Measurements from ENCODE around the gene KCNN1. TPM values are rescaled to one million over a fixed set of nuclear protein-coding genes. Genes with fewer than 3 reads are reported as not detected.
A peak's percentile ranks its signal among the peaks of the same experiment; 100 is the strongest.

Gene KCNN1
- total and polyA plus RNA-seq, 9 of the 15 experiments (the other 6 are each of a cell fraction or from before 2014, with no cell fraction given), result 0.01 to 6.2 (median 0.72) TPM

DNA sequence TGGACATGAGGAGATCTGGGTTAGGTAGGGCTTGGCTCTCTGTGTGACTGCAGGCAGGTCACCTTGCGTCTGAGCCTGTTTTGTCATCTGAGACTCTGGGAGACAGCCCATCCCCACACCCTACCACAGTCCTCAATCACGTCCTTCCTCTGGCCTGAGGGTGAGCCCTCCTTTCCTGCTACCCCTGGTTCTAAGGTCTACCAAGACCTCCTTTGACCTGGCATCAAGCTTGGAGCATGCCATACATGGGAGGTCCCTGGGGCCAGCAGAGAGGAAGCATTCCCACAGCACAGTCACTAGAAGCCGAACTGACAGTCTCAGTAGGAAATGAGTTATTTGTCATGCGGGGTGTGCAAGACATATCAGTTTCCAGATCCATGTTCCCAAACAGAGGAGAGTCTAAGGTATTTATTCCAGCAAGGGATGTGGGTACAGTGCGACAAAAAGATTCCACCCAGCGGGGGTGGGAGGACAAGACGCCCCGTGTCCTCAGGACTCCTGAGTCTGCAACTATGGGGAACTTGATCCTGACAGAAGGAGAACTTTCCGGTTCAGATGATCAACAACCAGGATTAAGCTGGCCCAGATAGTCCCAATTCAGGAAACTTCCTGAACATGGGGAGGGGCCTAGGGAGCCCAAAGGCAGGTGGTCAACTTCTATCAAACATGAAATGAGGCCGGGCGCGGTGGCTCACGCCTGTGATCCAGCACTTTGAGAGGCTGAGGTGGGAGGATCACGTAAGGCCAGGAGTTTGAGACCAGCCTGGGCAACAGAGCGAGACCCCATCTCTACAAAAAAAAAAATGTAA lies 50.6 kb downstream of the KCNN1 start:
- H2AFZ ChIP-seq (ENCODE audit: low read depth, low read length), result 0 out of 2 replicates have a peak overlapping the region, but pooled peaks have one; percentile 11
- no peak overlapping the region for H3K4me3 ChIP-seq
- H3K79me2 ChIP-seq (ENCODE audit: control insufficient read depth, insufficient read depth, low read length), result peaks cover 4% of the 10 kb centered on the region
- peak overlapping the region in 1 of 2 experiments; percentile 51; a peak in 2 of 4 replicates for H3K9ac ChIP-seq (ENCODE audit: insufficient read depth in 1 of 2, low read depth in 2 of 2, low read length in 2 of 2)
- no peak overlapping the region for H3K27ac ChIP-seq (ENCODE audit: extremely low read depth, low read depth, low read length)
- ATAC-seq (no peak), FAIRE-seq (no peak), DNase-seq (ENCODE audit: extremely low read depth in 1 of 4, low spot score in 3 of 4) (peak in 1 of 4 experiments; percentile 6)
- WGBS (ENCODE audit: insufficient coverage, low coverage, missing lambda C conversion rate), result 67% methylated on average over 14 of the region's 15 CpGs
- H3K4me1 ChIP-seq (replicated peaks in 1 of 2; ENCODE audit: control insufficient read depth in 2 of 2, insufficient read depth in 2 of 2, low read length in 2 of 2), result peaks cover 12 to 35% of the 10 kb centered on the region in 2 experiments; a peak in 4 of 5 replicates
- in situ Hi-C loops (cut with MboI) (no loop called here), intact Hi-C loops (cut with micrococcal nuclease) (no loop called here)
- no peaks in the 10 kb centered on the region for H3K27me3 ChIP-seq (ENCODE audit: control insufficient read depth in 2 of 2, insufficient read depth in 2 of 2, low read length in 2 of 2)
- peak; percentile 76 for TF ChIP-seq ZNF121 (CRISPR knock-in tag; conservative IDR thresholded peaks at IDR 0.05)
- no peak for TF ChIP-seq GTF2A2 (tag; IDR thresholded peaks at IDR 0.05)
- ChIA-PET CTCF (ENCODE audit: low intra/inter-chr PET ratio) (no interaction called here), POLR2A (interaction anchor here (0.7 kb wide), 1 partner anchor 7 kb away, joined by 4 read pairs; no protein-coding TSS in a partner anchor)
- no TSS peak for BruUV-seq (replicated peaks)
- H3K9me1 ChIP-seq (ENCODE audit: control insufficient read depth, insufficient read depth, low read length), result no peaks in the 10 kb centered on the region
- no peaks in the 10 kb centered on the region for H4K20me1 ChIP-seq (replicated peaks; ENCODE audit: control insufficient read depth, insufficient read depth, low read length)
- H3K4me2 ChIP-seq (ENCODE audit: insufficient read depth, low read length), result no peak overlapping the region
- peaks cover 28% of the 10 kb centered on the region for H3K36me3 ChIP-seq (ENCODE audit: control insufficient read depth, insufficient read depth, low read length)
- H3K9me3 ChIP-seq (replicated peaks; ENCODE audit: control insufficient read depth, insufficient read depth, low read depth, low read length), result no peaks in the 10 kb centered on the region

Data from K562 (cell line).